HEK293 (cell line): ENCODE data around the gene SMIM30.

Source experiments
- CTCF ChIA-PET: fragments of 350-600 bp; formaldehyde crosslinking; extraction: SDS; loops from one replicate; lab custom pipeline; 2021; ENCODE audit warnings: antibody characterized with exemption; lab: Yijun Ruan, JAX
- POLR2A ChIA-PET: fragments of 300-600 bp; formaldehyde crosslinking; extraction: SDS; loops from one replicate; lab custom pipeline; 2020; ENCODE audit warnings: antibody characterized with exemption, inconsistent platforms; lab: Yijun Ruan, JAX
- H3K27ac ChIP-seq: fragments of 200-500 bp; sonication (Bioruptor generic); 2 replicates; pipeline ENCODE4 v1.5.1; 2014; ENCODE audit warnings: low read depth, low read length, control low read depth, inconsistent platforms; ENCODE audit errors: extremely low read depth
- H3K36me3 ChIP-seq, 2 experiments: fragments of 200-500 bp in 1 of 2; sonication (Bioruptor generic) in 1 of 2; 1 replicate in 1 of 2; 2 replicates in 1 of 2; pipeline ENCODE4 v1.5.1; 2014 to 2017; ENCODE audit warnings: inconsistent platforms in 2 of 2, low read length in 2 of 2; ENCODE audit not compliant: control insufficient read depth in 2 of 2, insufficient read depth in 1 of 2
- H3K4me1 ChIP-seq: fragments of 200-500 bp; sonication (Bioruptor generic); 2 replicates; pipeline ENCODE4 v1.5.1; 2014; ENCODE audit warnings: mild to moderate bottlenecking, low read length, inconsistent platforms; ENCODE audit not compliant: control insufficient read depth, insufficient read depth
- H3K4me3 ChIP-seq: 2 replicates; pipeline ENCODE4 v1.5.1; 2011; ENCODE audit warnings: low read depth, mild to moderate bottlenecking, control low read depth, low read length, moderate library complexity
- H3K9me3 ChIP-seq: fragments of 200-500 bp; sonication (Bioruptor generic); 2 replicates; pipeline ENCODE4 v1.5.1; 2014; ENCODE audit warnings: low read depth, low read length, inconsistent platforms; ENCODE audit not compliant: control insufficient read depth, insufficient read depth
- GLIS1 ChIP-seq: fragments of 450-650 bp; formaldehyde crosslinking; IDR thresholded peaks from 2 replicates; pipeline ENCODE4 v1.5.1; 2016; ENCODE audit warnings: missing biosample characterization, missing genetic modification characterization
- KLF8 ChIP-seq: fragments of 450-650 bp; formaldehyde crosslinking; IDR thresholded peaks from 2 replicates; pipeline ENCODE4 v1.5.1; 2016; ENCODE audit warnings: missing biosample characterization, missing genetic modification characterization
- REST ChIP-seq: fragments of 450-650 bp; formaldehyde crosslinking; IDR thresholded peaks from 2 replicates; pipeline ENCODE4 v1.5.1; 2016; ENCODE audit warnings: missing biosample characterization, missing genetic modification characterization
- SETDB1 ChIP-seq: IDR thresholded peaks from one replicate; pipeline ENCODE4 v1.6.1; 2017; ENCODE audit warnings: mild to moderate bottlenecking, low read length, moderate library complexity, mixed read lengths; ENCODE audit not compliant: insufficient read length
- SP7 ChIP-seq: fragments of 450-650 bp; formaldehyde crosslinking; IDR thresholded peaks from 2 replicates; pipeline ENCODE4 v1.5.1; 2016; ENCODE audit warnings: missing biosample characterization, missing genetic modification characterization
- ZNF132 ChIP-seq: fragments of 450-650 bp; formaldehyde crosslinking; IDR thresholded peaks from 2 replicates; pipeline ENCODE4 v1.5.1; 2017; ENCODE audit warnings: missing biosample characterization, missing genetic modification characterization, borderline replicate concordance
- ZNF202 ChIP-seq: fragments of 450-650 bp; formaldehyde crosslinking; IDR thresholded peaks from 2 replicates; pipeline ENCODE4 v1.5.1; 2016; ENCODE audit warnings: missing biosample characterization, missing genetic modification characterization, borderline replicate concordance
- ZNF23 ChIP-seq: fragments of 450-650 bp; formaldehyde crosslinking; IDR thresholded peaks from 2 replicates; pipeline ENCODE4 v1.5.1; 2016; ENCODE audit warnings: missing biosample characterization, missing genetic modification characterization, borderline replicate concordance
- ZNF362 ChIP-seq: fragments of 450-650 bp; formaldehyde crosslinking; IDR thresholded peaks from 2 replicates; pipeline ENCODE4 v1.5.1; 2016; ENCODE audit warnings: missing biosample characterization, missing genetic modification characterization
- ZNF426 ChIP-seq: fragments of 450-650 bp; formaldehyde crosslinking; IDR thresholded peaks from 2 replicates; pipeline ENCODE4 v1.5.1; 2017; ENCODE audit warnings: missing biosample characterization, missing genetic modification characterization, mild to moderate bottlenecking, inconsistent platforms, moderate library complexity
- ZNF518A ChIP-seq: fragments of 450-650 bp; formaldehyde crosslinking; conservative IDR thresholded peaks from 2 replicates; pipeline ENCODE4 v1.5.1; 2016; ENCODE audit warnings: low read depth, missing biosample characterization, missing genetic modification characterization
- ZNF548 ChIP-seq: fragments of 450-650 bp; formaldehyde crosslinking; IDR thresholded peaks from 2 replicates; pipeline ENCODE4 v1.5.1; 2016; ENCODE audit warnings: missing biosample characterization, missing genetic modification characterization
- ZNF664 ChIP-seq: fragments of 450-650 bp; formaldehyde crosslinking; IDR thresholded peaks from 2 replicates; pipeline ENCODE4 v1.5.1; 2016; ENCODE audit warnings: missing biosample characterization, missing genetic modification characterization
- ZNF830 ChIP-seq: fragments of 450-650 bp; IDR thresholded peaks from 2 replicates; pipeline ENCODE4 v1.5.0; 2018; ENCODE audit warnings: missing biosample characterization, missing genetic modification characterization, low read depth, mild to moderate bottlenecking, moderate library complexity
- ZSCAN16 ChIP-seq: fragments of 450-650 bp; formaldehyde crosslinking; IDR thresholded peaks from 2 replicates; pipeline ENCODE4 v1.5.1; 2016; ENCODE audit warnings: missing biosample characterization, missing genetic modification characterization

Gene SMIM30

GRCh38 chr7:113093561-113093960, 24.8 kb downstream of the SMIM30 start (continued):
- no peak for TF ChIP-seq ZNF132 (tag by site-specific recombination)
- TF ChIP-seq GLIS1 (tag by site-specific recombination), result no peak
- TF ChIP-seq REST, result no peak
- TF ChIP-seq ZNF202, result no peak
- no peak for TF ChIP-seq ZNF518A
- TF ChIP-seq ZSCAN16 (tag by site-specific recombination), result no peak
- TF ChIP-seq ZNF362, result no peak
- no peak for TF ChIP-seq ZNF23
- TF ChIP-seq SETDB1, result no peak
- no peak for TF ChIP-seq KLF8
- no peak for TF ChIP-seq SP7
- no peak for TF ChIP-seq ZNF426

- POLR2A ChIA-PET, result no interaction called here
- Histone ChIP-seq H3K4me1 (no peaks in the 10 kb centered on the region; the same call in 1 of the 2 replicates), H3K4me3 (no peak overlapping the region)
- CTCF ChIA-PET, result interaction anchor here (0.6 kb wide), 1 partner anchor 1261 kb away, joined by 3 read pairs; no protein-coding TSS in a partner anchor
- no peak for TF ChIP-seq ZNF664
- no peak for TF ChIP-seq ZNF830
- TF ChIP-seq ZNF548 (tag by site-specific recombination), result no peak
- TF ChIP-seq ZNF426, result no peak
- TF ChIP-seq, all 188 proteins: peak for 0
- Histone ChIP-seq H3K36me3 (no peaks in the 10 kb centered on the region), H3K9me3 (no peaks in the 10 kb centered on the region), H3K27ac (no peak overlapping the region)
Observed at GRCh38 chr7:113092762-113093161, 25.6 kb downstream of the SMIM30 start.
